Superior temporal gyrus (tissue), 1 donor: ENCODE data around the gene FOXK1.
"Not testable (repeated sequence)": the region's sequence is repeated elsewhere in the genome, so short reads cannot be mapped to it uniquely, and the experiment has no call there.

ENCODE experiments used
- DNase-seq: peaks from one replicate; pipeline ENCODE4 v3.0.0-alpha.2; 2016; ENCODE audit errors: extremely low spot score

The FOXK1 gene

DNA sequence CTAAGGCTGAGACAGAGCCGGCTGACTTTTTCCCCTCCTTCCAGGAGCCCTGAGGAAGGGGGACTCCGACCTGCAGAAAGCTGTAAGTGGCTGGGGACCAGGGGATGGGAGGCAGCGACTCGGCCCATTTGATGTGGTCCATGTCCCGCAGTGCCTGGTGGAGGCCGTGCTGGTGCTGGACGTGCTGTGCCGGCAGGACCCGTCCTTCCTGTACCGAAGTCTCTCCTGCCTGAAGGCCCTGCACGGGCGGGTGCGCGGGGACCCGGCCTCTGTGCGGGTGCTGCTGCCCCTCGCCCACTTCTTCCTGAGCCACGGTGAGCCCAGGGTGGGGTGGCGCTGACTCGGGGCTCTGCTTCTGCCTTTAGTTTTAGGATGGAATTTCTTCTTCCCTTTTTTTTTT lies 103.3 kb downstream of the FOXK1 start:
- no peak for DNase-seq

GRCh38 chr7:4786015-4786414 lies 103.9 kb downstream of the FOXK1 start:
- no peak for DNase-seq

- no peak for DNase-seq
These were observed 105.4 kb downstream of the FOXK1 start for GRCh38 chr7:4787541-4787940.

DNA sequence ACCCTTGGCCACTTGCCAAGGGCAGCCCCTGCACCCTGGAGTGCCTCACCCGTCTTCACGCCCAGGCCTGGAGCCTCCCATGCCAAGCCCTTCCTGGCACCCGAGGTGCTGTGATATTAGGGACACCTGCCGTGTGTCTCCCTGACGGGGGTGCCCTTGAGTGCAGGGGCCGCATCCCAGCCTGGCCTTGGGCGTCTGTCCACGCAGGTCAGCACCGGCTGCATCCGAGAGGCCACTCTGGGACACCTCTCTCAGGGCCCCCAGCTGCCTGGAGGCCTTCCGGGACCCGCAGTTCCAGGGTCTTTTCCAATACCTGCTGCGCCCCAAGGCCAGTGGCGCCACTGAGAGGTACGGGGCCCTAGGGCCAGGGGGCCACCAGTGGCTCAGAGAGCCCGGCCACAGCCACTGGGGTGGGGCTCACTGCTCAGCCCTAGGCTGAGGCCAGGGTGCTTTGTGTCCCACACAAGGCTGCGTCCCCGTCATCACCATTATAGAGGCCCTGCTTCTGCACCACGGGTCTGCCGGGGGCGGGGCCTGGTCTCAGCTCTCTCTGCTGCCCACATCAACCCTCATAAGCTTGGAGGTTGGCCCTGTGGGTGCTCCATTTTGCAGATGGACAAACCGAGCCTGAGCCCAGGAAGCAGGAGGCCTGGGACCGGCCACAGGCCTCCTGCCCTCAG lies 106.0 kb downstream of the FOXK1 start:
- no peak for DNase-seq

- no peak for DNase-seq
These were observed 106.6 kb downstream of the FOXK1 start for GRCh38 chr7:4788627-4789189.

GRCh38 chr7:4789194-4790077 lies 107.3 kb downstream of the FOXK1 start:
- no peak for DNase-seq

GRCh38 chr7:4790078-4790465 lies 108.0 kb downstream of the FOXK1 start:
- no peak for DNase-seq

DNA sequence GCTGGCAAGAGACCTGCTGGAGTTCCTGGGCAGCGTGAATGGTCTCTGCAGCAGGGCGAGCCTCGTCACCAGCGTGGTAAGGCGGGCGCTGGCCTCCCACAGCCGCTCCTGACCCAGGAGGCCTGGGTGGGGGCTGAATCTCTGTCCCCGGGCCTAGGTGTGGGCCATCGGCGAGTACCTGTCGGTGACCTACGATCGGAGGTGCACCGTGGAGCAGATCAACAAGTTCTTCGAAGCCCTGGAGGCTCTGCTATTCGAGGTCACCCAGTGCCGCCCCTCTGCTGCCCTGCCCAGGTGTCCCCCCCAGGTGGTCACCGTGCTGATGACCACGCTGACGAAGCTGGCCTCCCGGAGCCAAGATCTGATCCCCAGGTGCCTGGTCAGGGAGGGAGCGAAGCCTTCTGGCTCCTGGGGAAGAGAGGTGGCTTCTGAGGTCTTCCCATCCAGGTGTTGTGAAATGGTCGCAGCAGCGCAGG lies 108.5 kb downstream of the FOXK1 start:
- no peak for DNase-seq

DNA sequence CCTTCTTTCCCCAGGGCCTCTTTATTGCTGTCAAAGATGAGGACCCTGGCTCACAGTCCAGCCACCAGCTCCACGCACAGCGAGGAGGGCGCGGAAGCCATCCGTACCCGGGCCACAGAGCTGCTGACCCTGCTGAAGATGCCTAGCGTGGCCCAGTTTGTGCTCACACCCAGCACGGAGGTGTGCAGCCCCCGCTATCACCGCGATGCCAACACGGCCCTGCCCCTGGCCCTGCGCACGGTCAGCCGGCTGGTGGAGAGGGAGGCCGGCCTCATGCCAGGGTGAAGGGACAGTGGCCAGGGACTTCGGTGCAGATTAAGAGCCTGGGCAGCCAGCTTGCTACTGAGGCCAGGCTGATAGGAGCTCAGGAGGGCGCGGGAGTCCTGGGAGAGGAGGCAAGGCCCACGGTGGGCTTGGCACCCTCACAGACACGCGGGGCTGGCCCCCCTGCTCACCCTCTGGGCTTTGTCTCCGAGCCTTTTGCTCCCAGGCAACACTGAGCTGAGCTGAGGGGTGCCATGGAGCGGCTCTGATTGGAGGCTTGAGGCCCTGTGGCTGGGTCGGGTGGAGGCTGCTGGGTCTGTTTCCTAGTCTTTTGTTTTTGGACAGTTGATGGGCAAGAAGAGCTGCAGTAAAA lies 109.1 kb downstream of the FOXK1 start:
- DNase-seq = no peak

DNA sequence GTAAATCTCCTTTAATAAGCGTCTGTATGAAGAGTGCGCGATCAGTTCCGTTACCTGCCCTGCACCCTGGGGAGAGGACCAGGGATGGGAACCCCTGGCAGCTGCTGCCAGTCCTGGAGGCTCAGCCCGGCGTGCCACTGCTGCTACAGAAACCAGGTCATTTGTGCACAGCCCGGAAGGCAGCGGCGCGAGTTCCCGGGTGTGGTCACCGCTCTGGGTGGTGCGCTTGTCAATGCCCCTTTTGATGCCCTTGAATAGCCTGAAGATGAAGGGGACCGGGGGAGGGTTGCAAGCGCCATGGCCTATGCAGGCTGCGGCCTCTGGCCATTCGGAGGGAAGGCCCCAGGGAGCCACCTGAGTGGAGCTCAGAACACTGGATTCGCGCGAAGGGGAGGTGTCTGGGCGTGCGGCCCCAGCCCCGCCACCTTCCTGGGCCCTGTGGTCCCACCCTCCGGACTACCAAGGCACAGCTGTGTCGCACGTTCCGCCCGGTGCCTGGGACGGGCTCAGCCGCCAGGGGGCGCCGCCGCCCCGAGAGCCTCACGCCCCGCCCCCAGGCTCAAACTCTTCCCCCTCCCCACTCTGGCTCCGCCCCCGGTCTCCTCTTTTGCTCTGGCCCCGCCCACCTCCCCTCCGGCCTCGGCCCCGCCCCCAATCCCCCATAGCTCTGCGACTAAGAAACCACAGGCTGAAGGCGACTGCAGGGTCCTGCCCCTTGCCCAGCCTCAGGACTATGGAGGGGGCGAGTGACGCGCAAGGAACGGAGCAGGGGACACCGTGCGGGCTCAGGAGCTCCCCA lies 109.8 kb downstream of the FOXK1 start:
- DNase-seq = peak; percentile 58

- DNase-seq = no peak
These were observed 110.5 kb downstream of the FOXK1 start for GRCh38 chr7:4792537-4793126.

- not testable (repeated sequence) for DNase-seq
These were observed 111.4 kb downstream of the FOXK1 start for GRCh38 chr7:4793385-4793993.

- DNase-seq = not testable (repeated sequence)
These were observed 112.1 kb downstream of the FOXK1 start for GRCh38 chr7:4794171-4794570.

DNA sequence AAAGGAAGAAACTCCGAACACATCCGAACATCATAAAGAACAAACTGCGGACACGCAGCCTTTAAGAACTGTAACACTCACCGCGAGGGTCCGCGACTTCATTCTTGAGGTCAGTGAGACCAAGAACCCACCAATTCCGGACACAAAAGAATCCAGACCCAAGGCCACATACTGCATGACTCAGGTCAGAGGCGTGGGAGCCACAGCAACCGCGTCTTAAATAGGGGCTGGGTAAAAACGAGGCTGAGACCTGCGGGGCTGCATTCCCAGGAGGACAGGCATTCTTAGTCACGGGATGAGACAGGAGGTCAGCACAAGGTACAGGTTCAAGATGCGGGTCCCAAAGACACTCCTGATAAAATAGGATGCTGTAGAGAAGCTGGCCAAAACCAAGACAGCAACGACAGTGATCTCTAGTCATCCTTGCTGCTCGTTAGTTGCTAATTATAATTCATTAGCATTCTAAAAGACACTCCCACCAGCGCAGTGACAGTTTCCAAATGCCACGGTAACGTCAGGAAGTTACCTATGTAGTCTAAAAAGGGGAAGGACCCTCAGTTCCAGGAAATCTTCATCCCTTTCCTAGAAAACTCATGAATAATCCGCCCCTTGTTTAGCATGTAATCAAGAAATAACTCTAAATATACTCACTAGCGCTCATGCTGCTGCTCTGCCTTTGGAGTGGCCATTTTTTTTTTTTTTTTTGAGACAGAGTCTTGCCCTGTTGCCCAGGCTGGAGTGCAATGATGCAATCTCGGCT lies 112.7 kb downstream of the FOXK1 start:
- no peak for DNase-seq

GRCh38 chr7:4796453-4796852 lies 114.4 kb downstream of the FOXK1 start:
- DNase-seq = peak; percentile 51

DNA sequence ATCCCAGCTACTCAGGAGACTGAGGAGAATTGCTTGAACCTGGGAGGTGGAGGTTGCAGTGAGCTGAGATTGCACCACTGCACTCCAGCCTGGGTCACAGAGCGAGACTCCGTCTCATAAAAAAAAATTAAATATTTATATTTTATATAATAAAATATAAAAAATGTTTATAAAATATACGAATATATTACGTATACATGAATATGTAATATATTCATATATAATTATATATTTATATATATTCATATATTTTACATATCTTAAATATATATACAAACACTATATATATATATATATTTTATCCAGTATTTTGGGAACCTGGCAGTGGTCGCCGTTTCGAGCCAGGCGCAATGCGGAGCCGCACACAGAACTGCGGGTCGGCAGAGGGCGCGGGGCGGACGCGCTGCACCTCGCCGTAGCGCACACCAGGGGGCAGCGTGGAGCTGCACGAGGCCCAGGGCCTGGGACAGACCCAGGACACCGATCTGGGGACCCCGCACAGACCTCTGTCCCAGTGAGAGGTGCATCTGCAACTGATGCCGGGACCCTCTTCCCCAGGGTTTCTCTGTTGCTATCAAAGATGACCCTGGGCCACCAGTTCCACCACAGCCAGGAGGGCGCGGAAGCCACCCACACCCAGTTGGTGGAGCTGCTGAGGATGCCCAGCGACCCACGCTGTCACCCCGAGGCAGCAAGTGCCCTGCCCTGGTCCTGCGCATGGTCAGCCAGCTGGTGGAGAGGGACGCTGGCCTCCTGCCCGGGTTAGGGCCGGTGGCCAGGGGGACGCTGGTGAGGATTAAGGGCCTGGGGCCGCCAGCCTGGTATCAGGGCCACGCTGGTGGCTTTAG lies 116.0 kb downstream of the FOXK1 start:
- DNase-seq = peak; percentile 61

DNA sequence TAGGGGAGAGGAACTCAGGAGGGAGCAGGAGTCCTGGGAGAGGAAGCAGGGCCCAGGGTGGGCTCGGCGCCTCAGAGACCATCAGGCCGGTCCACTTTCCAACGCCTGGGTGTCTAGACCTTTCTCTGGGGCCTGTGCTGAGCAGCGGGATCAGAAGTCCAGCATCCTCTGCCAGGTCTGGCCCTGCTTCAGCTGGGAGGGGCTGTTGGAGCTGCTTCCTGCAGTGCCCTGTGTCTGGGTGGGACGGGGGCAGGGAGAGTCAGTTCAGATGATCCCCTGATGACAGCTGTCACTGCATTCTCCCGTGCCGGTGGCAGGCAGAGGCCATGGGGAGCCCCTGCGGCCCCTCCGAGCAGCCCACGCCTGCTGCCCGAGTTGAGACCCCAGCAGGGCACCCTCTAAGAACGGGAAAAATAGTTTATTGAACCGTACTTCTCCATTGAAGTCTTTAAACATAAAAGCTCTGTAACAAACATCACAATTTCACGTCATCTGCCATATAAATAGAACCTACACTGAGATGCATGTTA lies 116.7 kb downstream of the FOXK1 start:
- no peak for DNase-seq

DNA sequence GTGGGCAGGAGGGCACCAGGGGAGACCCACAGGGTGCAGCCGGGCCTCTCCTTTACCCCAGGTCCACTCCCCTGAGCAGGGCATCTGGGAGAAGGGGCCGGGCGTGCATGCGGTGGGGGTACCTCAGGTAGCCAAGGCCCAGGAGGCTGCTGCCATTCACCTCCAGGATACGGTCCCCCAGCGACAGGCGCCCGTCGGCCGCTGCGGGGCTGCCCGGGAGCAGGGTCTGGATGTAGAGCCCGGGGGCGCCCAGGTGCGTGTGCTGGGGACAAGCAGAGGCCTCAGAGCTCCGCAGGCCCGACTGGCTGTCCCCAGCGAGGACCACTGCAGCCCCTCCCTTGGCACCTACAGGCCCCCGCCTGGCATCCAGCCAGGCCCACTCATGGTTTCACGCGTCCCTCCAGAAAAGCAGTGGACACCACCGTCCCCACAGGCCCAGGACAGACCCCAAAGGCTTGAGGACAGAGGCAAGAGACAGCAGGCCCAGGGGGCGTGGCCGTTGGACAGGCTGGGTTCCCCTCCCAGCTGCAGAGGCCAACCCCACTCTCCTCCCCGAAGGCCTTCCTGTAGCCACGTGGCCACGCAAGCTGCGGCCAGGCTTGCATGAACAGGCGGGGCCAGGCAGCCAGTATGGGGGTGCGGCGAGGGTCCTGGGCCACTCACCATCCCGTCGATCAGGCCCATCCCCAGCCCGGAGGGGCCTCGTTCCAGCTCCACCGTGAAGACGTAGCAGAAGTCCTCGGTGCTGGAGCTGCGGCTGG lies 117.6 kb downstream of the FOXK1 start:
- no peak for DNase-seq
